Stimulated activated CD4-positive, alpha-beta T cell treated with anti-CD3 and anti-CD28 coated beads, Interleukin-15, amount 100 ng/mL, for 48 hours (primary cell): Measurements from ENCODE around the gene SUN2.
"Not testable (repeated sequence)": the region's sequence is repeated elsewhere in the genome, so short reads cannot be mapped to it uniquely, and the experiment has no call there.

Experiments
- DNase-seq, 2 donors: peaks; one replicate each; pipeline ENCODE4 v3.0.0-alpha.2; 2020; ENCODE audit warnings: low read depth in 2 of 2

Gene SUN2, protein sequence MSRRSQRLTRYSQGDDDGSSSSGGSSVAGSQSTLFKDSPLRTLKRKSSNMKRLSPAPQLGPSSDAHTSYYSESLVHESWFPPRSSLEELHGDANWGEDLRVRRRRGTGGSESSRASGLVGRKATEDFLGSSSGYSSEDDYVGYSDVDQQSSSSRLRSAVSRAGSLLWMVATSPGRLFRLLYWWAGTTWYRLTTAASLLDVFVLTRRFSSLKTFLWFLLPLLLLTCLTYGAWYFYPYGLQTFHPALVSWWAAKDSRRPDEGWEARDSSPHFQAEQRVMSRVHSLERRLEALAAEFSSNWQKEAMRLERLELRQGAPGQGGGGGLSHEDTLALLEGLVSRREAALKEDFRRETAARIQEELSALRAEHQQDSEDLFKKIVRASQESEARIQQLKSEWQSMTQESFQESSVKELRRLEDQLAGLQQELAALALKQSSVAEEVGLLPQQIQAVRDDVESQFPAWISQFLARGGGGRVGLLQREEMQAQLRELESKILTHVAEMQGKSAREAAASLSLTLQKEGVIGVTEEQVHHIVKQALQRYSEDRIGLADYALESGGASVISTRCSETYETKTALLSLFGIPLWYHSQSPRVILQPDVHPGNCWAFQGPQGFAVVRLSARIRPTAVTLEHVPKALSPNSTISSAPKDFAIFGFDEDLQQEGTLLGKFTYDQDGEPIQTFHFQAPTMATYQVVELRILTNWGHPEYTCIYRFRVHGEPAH

GRCh38 chr22:38755911-38756532 lies at the start of gene SUN2:
SUN2 (minus strand) TSS chr22:38755998; CDS start chr22:38752628, 3,370 bp downstream.
- DNase-seq = peak; percentile 81 to 89

GRCh38 chr22:38805041-38805593 lies 49.3 kb upstream of the SUN2 start:
- not testable (repeated sequence) for DNase-seq

DNA sequence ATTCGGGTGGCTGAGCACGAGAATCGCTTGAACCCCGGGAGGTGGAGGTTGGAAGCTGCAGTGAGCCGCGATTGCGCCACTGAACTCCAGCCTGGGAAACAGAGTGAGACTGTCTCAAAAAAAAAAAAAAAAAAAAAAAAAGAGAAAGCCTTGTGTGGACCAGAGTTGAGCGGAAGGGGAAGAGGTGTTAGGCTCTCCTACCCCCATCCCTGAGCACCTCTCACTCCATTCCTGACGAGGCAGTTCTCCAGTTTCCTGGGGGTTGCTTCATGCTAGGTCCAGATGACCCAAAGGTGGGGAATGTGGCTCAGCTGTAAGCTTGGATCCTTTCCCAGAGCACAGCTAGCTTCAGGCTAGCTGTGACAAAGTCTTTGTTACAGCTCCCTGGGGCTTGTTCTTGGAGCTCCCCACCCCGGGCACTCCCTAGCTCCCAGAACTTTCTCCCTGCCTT lies 46.9 kb upstream of the SUN2 start:
- DNase-seq = no peak

DNA sequence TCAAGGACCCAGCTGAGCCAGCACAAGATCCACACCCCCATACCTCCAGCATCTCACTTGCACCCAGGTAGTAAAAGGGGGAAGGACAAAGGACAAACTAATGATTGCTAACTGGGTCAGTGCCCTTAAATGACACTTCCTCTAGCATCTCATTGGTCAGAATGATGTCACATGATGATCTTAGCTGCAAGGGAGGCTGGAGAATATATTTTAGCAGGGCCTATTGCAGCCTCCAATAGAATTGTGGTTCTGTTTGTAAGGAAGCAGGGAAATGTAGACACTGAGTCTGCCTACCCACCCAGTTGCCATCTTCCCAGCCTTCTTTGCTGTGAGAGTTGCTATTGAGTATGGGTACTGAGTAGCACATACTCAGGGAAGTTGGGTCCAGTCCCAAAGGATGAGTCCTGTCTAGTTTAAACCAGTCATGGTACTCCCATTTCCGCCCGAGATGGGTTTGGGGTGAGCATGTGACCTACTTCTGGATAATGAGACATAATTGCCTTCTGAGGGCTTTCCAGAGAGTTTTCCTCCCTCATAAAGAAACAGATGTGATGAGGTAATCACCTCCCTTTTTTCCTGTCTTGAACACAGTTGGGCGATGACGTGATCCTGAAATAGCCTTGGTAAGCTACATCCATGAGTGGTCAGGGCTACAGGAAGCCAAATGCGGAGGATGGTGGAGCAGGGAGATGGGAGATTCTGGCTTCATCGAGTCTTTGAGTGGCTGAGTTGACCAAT lies 43.6 kb upstream of the SUN2 start:
- no peak for DNase-seq

GRCh38 chr22:38798496-38798895 lies 42.7 kb upstream of the SUN2 start:
- DNase-seq = no peak

DNA sequence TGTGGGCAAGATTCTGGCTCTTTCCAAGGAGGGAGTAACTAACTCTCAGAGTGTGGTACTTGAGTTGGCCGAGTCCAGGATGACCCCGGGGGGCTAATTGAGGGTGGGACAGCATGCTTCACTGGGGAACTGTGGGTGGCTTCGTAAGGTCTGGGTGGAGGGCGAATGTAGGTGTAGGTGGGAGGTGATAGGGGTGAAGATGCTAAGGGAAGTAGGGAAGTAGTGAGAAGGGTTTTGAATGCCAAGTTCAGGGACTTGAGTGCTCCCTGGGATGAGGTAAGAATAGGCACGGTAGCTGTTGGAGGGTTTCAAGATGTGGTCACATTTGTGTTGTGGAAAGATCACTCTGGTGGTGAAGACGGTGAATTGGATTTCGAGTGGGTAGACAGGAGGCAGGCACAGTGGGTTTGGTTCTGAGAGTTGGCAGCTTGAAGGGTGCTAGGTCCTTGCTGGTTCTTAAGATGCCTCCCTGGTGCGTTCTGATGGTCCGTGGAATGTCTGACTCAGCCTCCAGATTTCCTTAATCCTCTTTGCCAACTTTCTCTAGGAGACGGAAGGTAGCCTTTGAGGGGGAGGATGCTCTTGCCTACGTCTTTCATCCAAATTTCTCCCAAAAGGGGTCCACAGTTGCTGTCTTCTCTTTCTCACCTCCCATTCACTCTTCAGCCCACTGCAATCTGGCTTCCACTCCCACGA lies 40.6 kb upstream of the SUN2 start:
- DNase-seq = no peak

GRCh38 chr22:38795569-38795968 lies 39.8 kb upstream of the SUN2 start:
- DNase-seq = no peak

GRCh38 chr22:38793721-38794466 lies 38.1 kb upstream of the SUN2 start, which contains the start of gene DNAL4:
DNAL4 (minus strand) TSS chr22:38794143; CDS start chr22:38782731, 11,412 bp downstream.
- peak; percentile 82 to 89 for DNase-seq

DNA sequence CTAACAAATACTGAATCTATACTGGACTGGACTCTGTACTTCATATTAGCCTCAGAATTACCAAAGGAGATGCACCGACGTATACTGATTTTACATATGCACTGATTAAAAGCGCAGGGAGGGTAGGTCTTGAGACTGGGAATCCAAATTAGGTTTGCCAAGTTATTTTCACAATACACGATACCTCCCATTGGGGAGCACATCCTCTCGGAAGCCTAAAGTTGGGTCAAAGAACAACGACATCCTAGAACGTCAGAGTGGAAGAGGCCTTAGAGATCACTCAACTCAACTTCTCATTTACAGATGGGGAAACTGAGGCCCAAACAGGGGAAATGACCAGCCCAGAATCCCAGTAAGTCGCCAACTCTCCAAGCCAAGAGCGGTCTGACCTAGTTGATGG lies 37.5 kb upstream of the SUN2 start:
- DNase-seq = no peak

- no peak for DNase-seq
Measured at GRCh38 chr22:38792833-38793232, 37.0 kb upstream of the SUN2 start.

- DNase-seq = no peak
Measured at GRCh38 chr22:38789606-38790005, 33.8 kb upstream of the SUN2 start.

DNA sequence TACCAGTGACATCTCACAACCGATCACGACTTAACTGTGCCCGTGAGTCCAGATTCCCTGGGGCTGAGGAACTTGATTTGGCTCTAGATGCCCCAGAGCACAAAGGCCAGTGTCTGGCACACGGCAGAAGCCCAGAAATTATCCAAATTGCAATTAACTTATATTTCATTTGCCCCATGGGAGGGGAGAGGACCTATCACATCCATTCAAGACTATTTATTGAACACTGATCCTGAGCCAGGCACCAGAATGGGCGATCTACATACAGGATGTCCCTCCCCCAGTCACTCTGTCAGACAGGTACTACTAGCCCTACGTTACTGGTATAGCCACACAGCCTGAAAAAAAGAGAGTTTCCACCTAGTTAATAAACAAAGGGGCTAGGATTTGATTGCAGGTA lies 33.0 kb upstream of the SUN2 start:
- no peak for DNase-seq

- no peak for DNase-seq
Measured at GRCh38 chr22:38788021-38788816, 32.4 kb upstream of the SUN2 start.

DNA sequence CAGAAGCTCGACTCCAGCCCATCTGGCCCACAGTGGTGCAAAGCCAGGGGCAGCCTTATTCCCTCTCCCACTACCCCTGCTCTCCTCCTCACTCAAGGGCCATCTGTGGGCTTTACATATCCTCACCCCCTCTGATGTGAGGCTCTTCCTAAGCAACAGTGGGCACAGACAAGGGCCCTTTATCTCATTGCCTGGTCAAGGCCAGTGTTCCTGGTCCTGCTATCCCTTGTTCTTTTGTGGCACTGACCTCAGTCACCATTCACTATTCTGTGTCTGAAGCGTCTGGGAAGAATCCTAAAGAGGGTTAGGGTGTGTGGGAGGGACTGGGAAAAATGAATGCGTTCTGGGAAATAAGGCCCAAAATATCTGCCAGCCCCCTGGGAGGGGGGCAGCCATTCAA lies 30.8 kb upstream of the SUN2 start:
- DNase-seq = no peak

GRCh38 chr22:38784856-38785255 lies 29.1 kb upstream of the SUN2 start:
- no peak for DNase-seq

- no peak for DNase-seq
Measured at GRCh38 chr22:38784035-38784434, 28.2 kb upstream of the SUN2 start.

GRCh38 chr22:38783095-38783615 lies 27.4 kb upstream of the SUN2 start:
- no peak for DNase-seq

GRCh38 chr22:38782402-38783094 lies 26.8 kb upstream of the SUN2 start:
- DNase-seq = no peak
